Liver (tissue), 9 donors: ENCODE results near the gene MS4A8. TPM values are rescaled to one million over a fixed set of nuclear protein-coding genes. Genes with fewer than 3 reads are reported as not detected.

ENCODE experiments used
- DNase-seq: peaks from one replicate; pipeline ENCODE4 v3.0.0-alpha.2; 2017; ENCODE audit warnings: low spot score
- H3K27ac ChIP-seq, 2 donors: one replicate each; pipeline ENCODE4 v1.7.0; 2013; ENCODE audit warnings: inconsistent platforms in 2 of 2, low read length in 2 of 2, control low read depth in 1 of 2, low read depth in 1 of 2, mild to moderate bottlenecking in 1 of 2
- H3K27me3 ChIP-seq, 4 donors: one replicate each; pipeline versions ENCODE4 v1.6.1 to v1.7.0; 2013; ENCODE audit warnings: low read length in 3 of 4, inconsistent platforms in 1 of 4, mild to moderate bottlenecking in 1 of 4, moderate library complexity in 1 of 4; ENCODE audit not compliant: control insufficient read depth in 4 of 4, insufficient read depth in 4 of 4
- H3K36me3 ChIP-seq, 4 donors: one replicate each; pipeline versions ENCODE4 v1.6.1 to v1.7.0; 2013; ENCODE audit warnings: low read length in 3 of 4, mild to moderate bottlenecking in 3 of 4, low read depth in 1 of 4, moderate library complexity in 1 of 4; ENCODE audit not compliant: control insufficient read depth in 4 of 4, insufficient read depth in 3 of 4
- H3K4me1 ChIP-seq, 4 donors: one replicate each; pipeline versions ENCODE4 v1.6.1 to v1.7.0; 2013; ENCODE audit warnings: low read length in 3 of 4, mild to moderate bottlenecking in 3 of 4, moderate library complexity in 1 of 4; ENCODE audit not compliant: control insufficient read depth in 4 of 4, insufficient read depth in 4 of 4
- H3K4me3 ChIP-seq, 3 donors: one replicate each; pipeline versions ENCODE4 v1.6.1 to v1.7.0; 2013; ENCODE audit warnings: low read length in 3 of 3, control low read depth in 1 of 3, low read depth in 1 of 3, mild to moderate bottlenecking in 1 of 3
- H3K9ac ChIP-seq, 2 donors: one replicate each; pipeline ENCODE4 v1.7.0; 2013; ENCODE audit warnings: low read length in 2 of 2, mild to moderate bottlenecking in 2 of 2, moderate library complexity in 2 of 2, control low read depth in 1 of 2, low read depth in 1 of 2
- H3K9me3 ChIP-seq, 4 donors: one replicate each; pipeline versions ENCODE4 v1.6.1 to v1.7.0; 2013; ENCODE audit warnings: low read length in 3 of 4; ENCODE audit not compliant: control insufficient read depth in 4 of 4
- ATF3 ChIP-seq: IDR thresholded peaks from 2 replicates; pipeline ENCODE4 v1.6.1; 2016; ENCODE audit warnings: antibody characterized with exemption
- CTCF ChIP-seq: fragments of 150-350 bp; IDR thresholded peaks from 2 replicates; pipeline ENCODE4 v1.5.1; 2017; ENCODE audit warnings: improper control_type of control experiment, low read depth, low read length; ENCODE audit not compliant: missing input control
- FOXA1 ChIP-seq: IDR thresholded peaks from 2 replicates; pipeline ENCODE4 v1.6.1; 2016; ENCODE audit warnings: antibody characterized with exemption
- FOXA2 ChIP-seq: IDR thresholded peaks from 2 replicates; pipeline ENCODE4 v1.6.1; 2016; ENCODE audit warnings: antibody characterized with exemption
- HNF4A ChIP-seq, 2 donors: conservative IDR thresholded peaks; 2 replicates each; pipeline ENCODE4 v1.6.1; 2016; ENCODE audit warnings: antibody characterized with exemption in 2 of 2, mild to moderate bottlenecking in 2 of 2
- HNF4G ChIP-seq: IDR thresholded peaks from 2 replicates; pipeline ENCODE4 v1.6.1; 2016; ENCODE audit warnings: antibody characterized with exemption
- JUND ChIP-seq, 2 donors: IDR thresholded peaks; 2 replicates each; pipeline ENCODE4 v1.6.1; 2016; ENCODE audit warnings: antibody characterized with exemption in 2 of 2
- NR2F2 ChIP-seq: IDR thresholded peaks from 2 replicates; pipeline ENCODE4 v1.6.1; 2016; ENCODE audit warnings: antibody characterized with exemption
- RAD21 ChIP-seq, 2 donors: IDR thresholded peaks; 2 replicates each; pipeline ENCODE4 v1.6.1; 2016; ENCODE audit warnings: antibody characterized with exemption in 2 of 2, mild to moderate bottlenecking in 2 of 2
- REST ChIP-seq: IDR thresholded peaks from 2 replicates; pipeline ENCODE4 v1.6.1; 2016; ENCODE audit warnings: antibody characterized with exemption, mild to moderate bottlenecking
- RXRA ChIP-seq, 2 donors: IDR thresholded peaks; 2 replicates each; pipeline ENCODE4 v1.6.1; 2017 to 2018; ENCODE audit warnings: antibody characterized with exemption in 2 of 2, mild to moderate bottlenecking in 1 of 2
- SP1 ChIP-seq: IDR thresholded peaks from 2 replicates; pipeline ENCODE4 v1.6.1; 2018; ENCODE audit warnings: antibody characterized with exemption, mild to moderate bottlenecking
- YY1 ChIP-seq: IDR thresholded peaks from 2 replicates; pipeline ENCODE4 v1.6.1; 2016; ENCODE audit warnings: antibody characterized with exemption, mild to moderate bottlenecking
- ZBTB33 ChIP-seq: IDR thresholded peaks from 2 replicates; pipeline ENCODE4 v1.6.1; 2016; ENCODE audit warnings: antibody characterized with exemption
- WGBS: extraction: QIAGEN DNeasy Blood & Tissue Kit; methylation state at CpG from one replicate; pipeline ENCODE4 v1.1.7; 2013; 5-methylcytosine and 5-hydroxymethylcytosine counted together
- polyA plus RNA-seq, 2 donors: library from polyadenylated mRNA; stranded (reverse) in 1 of 2; unstranded in 1 of 2; fragments of 200-250 nt in 1 of 2; fragments of >200 nt in 1 of 2; fragmentation: Nextera tagmentation in 1 of 2; extraction: Ambion mirVana in 1 of 2; gene quantifications; one replicate each; pipeline versions ENCODE4 v1.2.1 to v1.2.3, GENCODE V29; 2013 to 2015
- total RNA-seq, 2 donors: library from RNA; depleted of rRNA; stranded (reverse); fragments of >200 nt; gene quantifications; one replicate each; pipeline ENCODE4 v1.2.3, GENCODE V29; 2014
- donor health status: healthy.
- donor health status: healthy.
- donor health status: healthy.
- donor health status: healthy.
- donor health status: healthy.

Gene MS4A8
- total RNA-seq, result not detected
- under 1 TPM in 1 of 2 donors, not detected in 1; 0.08 TPM for polyA plus RNA-seq

- H3K9me3 ChIP-seq, result no peaks in the 10 kb centered on the region
- DNase-seq, result no peak
- peaks cover 0 to 10% (median 5%) of the 10 kb centered on the region in 4 donors for H3K4me1 ChIP-seq
- H3K4me3 ChIP-seq, result no peak within 1 kb of the TSS
- no peak within 1 kb of the TSS for H3K9ac ChIP-seq
- H3K27me3 ChIP-seq, result peaks cover 0 to 4% (median 0%) of the 10 kb centered on the region in 4 donors
- TF ChIP-seq YY1 (no peak), RXRA (IDR thresholded peaks at IDR 0.05) (no peak), ZBTB33 (no peak), HNF4G (no peak), RAD21 (IDR thresholded peaks at IDR 0.05) (no peak), SP1 (no peak)
- no peaks in the 10 kb centered on the region for H3K36me3 ChIP-seq
- H3K27ac ChIP-seq, result no peak within 1 kb of the TSS
- 14% methylated on average over 2 of the region's 2 CpGs for WGBS
These were observed at the start of gene MS4A8 for GRCh38 chr11:60699284-60699691. MS4A8 (plus strand) TSS chr11:60699612; CDS start chr11:60700861, 1,249 bp downstream.

- Histone ChIP-seq H3K4me1 (peaks cover 0 to 14% (median 11%) of the 10 kb centered on the region in 4 donors), H3K9me3 (no peaks in the 10 kb centered on the region), H3K4me3 (no peak overlapping the region), H3K27me3 (no peaks in the 10 kb centered on the region), H3K27ac (peak overlapping the region in 1 of 2 donors; percentile 44), H3K9ac (no peak overlapping the region), H3K36me3 (no peaks in the 10 kb centered on the region)
- no peak for DNase-seq
- no peak for TF ChIP-seq HNF4A (conservative IDR thresholded peaks at IDR 0.05)
- peak; percentile 51 to 63 for TF ChIP-seq RAD21 (IDR thresholded peaks at IDR 0.05)
- WGBS, result 87% methylated on average over 4 of the region's 4 CpGs
These were observed 41.5 kb upstream of the MS4A8 start for GRCh38 chr11:60657888-60658287.

GRCh38 chr11:60658409-60658808 is 41.0 kb upstream of the MS4A8 start:
- DNase-seq, result no peak
- Histone ChIP-seq H3K27ac (peak overlapping the region; percentile 6 to 44), H3K36me3 (no peaks in the 10 kb centered on the region)

More at GRCh38 chr11:60658409-60658808, 41.0 kb upstream of the MS4A8 start:
- Histone ChIP-seq H3K27me3 (no peaks in the 10 kb centered on the region), H3K9me3 (no peaks in the 10 kb centered on the region), H3K4me1 (peaks cover 0 to 14% (median 11%) of the 10 kb centered on the region in 4 donors), H3K4me3 (no peak overlapping the region), H3K9ac (no peak overlapping the region)
- 39% methylated on average over 1 of the region's 1 CpG for WGBS
- TF ChIP-seq RXRA (IDR thresholded peaks at IDR 0.05), result peak; percentile 66 to 73
- TF ChIP-seq YY1, result peak; percentile 86
- TF ChIP-seq FOXA2, result peak; percentile 65
- peak; percentile 50 for TF ChIP-seq ZBTB33
- TF ChIP-seq REST, result peak; percentile 55
- TF ChIP-seq NR2F2, result no peak
- peak; percentile 38 to 51 for TF ChIP-seq HNF4A (conservative IDR thresholded peaks at IDR 0.05)
- peak; percentile 38 to 44 for TF ChIP-seq JUND (IDR thresholded peaks at IDR 0.05)
- TF ChIP-seq CTCF, result no peak
- peak; percentile 67 for TF ChIP-seq SP1
- no peak for TF ChIP-seq FOXA1
- peak in 1 of 2 donors; percentile 30 for TF ChIP-seq RAD21 (IDR thresholded peaks at IDR 0.05)
- TF ChIP-seq ATF3, result no peak
